CD4-positive, alpha-beta T cell treated with Interleukin-12 subunit alpha and Interleukin-12 subunit beta, for 1 hour (primary cell): Measurements from ENCODE around the gene GPR132.

Experiments
- DNase-seq: peaks from one replicate; pipeline ENCODE4 v3.0.0-alpha.2; 2020

GPR132 gene

GRCh38 chr14:105059925-105060565 lies 5.2 kb downstream of the GPR132 start:
- no peak for DNase-seq

DNA sequence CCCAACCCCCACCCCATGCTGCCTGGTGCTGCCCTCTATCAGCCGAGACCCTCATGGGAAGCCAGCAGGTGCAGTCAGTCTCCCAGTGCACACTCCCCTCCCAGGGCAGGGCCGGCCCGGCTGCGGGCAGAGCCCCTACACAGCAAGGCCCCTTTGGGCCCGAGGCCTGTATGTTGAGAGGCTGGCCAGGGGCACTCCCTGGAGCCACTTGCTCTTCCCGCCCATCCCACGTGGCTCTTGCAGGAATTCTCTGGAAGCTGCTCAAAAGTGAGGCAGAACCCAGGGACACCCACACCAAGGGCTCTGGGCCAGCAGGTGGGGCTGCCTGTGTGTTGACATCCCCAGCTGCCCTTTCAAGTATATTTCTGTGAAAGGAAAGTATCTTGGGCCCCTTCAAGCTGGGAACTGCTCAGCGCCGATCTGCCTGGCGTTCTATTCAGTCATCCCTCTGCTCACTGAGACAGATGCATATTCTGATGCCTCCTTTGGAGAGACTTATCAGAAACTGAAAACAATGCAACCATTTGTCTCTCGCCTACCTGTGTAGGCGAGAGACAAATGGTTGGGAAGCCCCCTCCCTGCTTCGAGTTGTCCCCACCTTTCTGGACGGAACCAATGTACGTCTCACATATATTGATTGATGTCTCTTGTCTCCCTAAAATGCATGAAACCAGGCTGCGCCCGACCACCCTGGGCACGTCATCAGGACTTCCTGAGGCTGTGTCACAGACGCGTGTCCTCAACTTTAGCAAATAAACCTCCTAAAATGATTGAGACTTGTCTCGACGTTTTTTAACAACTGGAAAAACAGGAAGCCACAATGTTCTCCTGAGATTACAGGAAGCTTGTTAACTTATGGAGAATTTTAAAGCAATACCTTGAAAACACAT lies 6.0 kb downstream of the GPR132 start:
- peak; percentile 61 for DNase-seq

DNA sequence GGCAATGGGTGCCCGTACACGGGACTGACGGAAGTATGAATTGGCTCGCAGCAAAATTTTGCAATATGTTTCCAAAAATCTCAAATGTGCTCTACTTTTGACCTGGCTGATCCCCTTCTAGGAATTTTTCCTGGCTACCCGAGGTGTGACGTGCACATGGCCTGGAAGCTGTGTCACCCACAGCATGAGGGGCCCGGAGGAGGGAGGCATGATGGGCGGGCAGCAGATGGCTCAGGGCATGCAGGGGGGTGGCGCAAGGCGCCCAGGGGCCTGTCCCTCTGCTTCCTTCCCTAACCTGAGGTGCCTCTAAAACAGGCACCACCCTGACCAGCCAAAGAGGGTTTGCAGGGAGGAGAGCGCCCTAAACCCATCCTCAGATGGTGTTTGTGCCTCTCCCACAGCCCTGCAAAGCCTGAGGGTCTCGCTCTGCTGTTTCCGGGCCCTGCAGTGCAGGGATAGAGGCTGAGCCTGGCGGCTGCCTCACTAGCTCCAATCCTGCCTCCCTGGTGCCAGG lies 6.7 kb downstream of the GPR132 start:
- DNase-seq = no peak

GRCh38 chr14:105056303-105056831 lies 8.9 kb downstream of the GPR132 start:
- no peak for DNase-seq

- no peak for DNase-seq
Observed at GRCh38 chr14:105055736-105056302, 9.4 kb downstream of the GPR132 start.

DNA sequence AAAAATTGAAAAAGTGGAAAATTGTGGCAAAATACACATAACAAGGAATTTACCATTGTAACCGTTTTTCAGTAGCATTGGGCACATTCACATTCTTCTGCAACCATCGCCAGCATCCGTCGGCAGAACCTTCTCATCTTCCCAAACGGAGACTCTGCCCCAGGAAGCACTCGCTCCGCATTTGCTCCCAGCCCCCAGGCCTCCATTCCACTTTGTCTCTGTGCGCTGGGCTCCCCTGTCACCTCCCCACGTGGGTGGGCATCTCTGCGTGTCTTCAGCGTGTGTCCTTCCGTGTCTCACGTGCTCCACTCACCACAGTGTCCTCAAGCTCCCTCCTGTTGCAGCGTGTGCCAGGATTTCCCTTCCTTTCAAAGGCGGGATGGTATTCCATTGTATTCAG lies 9.9 kb downstream of the GPR132 start:
- DNase-seq = no peak

DNA sequence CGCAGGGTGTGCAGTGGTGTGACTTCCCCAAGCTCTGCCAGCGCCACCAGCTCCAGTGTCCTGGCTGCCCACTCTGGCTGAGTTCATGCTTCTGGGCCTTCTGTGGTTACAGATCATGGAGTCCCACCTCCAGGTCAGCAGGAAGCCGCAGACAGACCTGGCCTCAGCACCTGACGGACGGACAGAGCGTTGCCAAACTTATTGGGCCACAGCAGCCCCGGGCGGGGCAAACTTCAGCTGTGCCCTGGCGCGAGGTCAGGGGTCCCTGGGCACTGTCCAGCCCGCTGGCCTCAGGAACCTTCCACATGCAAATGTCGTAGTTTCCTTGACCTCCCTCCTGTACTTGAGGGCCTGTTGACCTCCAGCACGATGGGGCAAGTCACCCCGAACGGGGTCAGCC lies 11.2 kb downstream of the GPR132 start:
- DNase-seq = no peak

DNA sequence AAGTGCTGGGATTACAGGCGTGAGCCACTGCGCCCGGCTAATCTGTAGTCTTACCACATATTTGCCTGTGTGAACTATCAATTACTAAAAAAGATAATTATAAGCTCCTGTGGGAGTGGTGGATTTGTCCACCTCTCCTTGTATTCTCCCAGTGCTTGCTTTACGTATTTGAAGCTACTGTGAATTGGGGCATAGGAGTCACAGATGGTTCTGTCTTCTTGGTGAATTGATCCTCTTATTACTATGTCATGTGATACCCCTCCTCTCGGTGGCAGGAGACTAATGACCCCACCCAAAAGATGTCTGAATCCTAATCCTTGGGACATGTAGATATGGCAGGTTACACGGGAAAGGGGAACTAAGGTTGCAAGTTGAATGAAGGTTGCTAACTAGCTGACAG lies 11.8 kb downstream of the GPR132 start:
- DNase-seq = no peak

DNA sequence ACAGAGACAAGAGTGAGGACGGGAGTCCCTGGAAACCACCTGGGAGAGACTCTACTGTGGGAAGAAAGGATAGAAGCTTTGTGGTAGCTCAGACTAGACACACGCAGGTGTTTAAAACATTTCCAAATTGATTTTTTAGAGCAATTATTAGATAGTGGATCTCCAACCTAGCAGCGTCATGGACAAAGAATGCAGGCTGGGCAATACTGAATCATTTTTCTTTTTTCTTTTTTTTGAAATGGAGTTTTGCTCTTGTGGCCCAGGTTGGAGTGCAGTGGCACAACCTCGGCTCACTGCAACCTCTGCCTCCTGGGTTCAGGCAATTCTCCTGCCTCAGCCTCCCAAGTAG lies 13.1 kb downstream of the GPR132 start:
- DNase-seq = no peak

DNA sequence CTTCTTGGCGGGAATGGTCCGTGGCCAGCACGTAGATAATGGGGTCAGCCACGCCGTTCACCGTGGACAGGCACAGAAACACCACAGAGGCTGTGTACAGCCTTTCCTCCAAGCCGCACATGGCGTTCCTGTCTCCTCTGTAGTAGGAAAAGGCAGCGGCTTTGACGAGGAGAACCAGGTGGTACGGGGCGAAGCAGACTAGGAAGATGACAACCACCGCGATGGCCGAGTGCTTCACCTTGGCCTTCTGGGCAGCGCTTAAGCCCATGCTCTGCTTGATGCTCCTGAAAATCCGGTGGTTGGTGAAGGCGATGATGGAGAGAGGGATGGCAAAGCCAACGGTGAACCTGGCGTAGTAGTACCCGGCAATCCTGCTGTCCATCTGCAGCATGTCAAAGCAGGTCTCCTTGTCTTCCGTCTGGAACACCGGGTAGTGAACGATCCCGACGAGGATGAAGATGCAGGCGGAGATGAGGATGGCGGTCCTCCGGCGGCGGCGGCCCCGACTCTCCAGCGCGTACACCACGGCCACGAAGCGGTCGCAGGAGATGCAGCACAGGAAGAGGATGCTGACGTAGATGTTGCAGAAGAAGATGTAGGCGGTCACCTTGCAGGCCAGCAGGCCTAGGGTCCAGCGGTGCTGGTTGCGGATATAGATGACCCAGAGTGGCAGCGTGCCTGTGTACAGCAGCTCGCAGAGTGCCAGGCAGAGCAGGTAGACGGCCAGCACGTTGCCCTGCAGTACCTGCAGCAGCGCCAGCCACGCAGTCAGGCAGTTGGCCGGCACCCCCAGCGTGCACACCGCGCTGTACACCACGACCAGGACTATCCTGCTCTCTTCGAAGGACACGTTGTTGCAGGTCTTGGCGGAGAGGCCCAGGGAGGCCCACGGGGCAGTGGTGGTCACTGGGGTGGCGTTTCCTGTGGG lies 13.8 kb downstream of the GPR132 start:
- DNase-seq = no peak

- DNase-seq = no peak
Observed at GRCh38 chr14:105050551-105050897, 14.7 kb downstream of the GPR132 start.

GRCh38 chr14:105049753-105050550 lies 15.3 kb downstream of the GPR132 start:
- no peak for DNase-seq

DNA sequence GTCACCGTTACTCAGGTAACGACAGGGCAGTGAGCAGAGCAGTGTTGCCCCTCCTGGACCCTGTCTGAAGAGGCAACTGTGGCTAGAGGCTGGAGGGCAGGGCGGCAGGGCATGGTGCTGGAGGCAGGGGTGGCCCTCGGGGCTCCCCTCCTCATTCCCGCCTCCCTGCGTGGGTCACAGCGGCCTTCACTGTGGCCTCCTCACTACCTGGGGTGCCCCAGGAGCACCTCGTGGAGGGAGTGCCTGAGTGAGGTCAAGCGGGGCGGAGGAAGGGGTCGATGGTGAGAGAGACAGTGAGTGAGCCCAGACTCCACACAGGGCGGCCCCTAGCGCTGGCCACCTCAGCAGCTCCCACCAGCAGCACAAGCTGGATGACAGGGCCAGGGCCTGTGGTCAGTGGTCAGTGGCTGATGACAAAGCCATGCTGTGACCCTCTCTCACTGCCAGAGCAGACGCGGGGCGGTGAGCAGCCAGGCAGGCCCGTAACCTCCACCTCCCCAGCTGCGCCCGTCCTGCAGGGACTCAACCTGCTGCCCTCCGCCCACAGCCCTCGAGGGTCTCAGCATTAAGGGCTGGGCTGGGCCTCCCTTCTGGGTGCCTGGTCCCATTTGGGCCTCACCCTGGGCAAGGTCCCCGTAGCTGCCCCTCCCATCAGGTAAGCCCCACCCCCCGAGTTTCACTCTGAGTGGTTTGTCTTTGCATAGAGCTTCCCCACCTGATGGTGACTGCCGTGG lies 17.8 kb downstream of the GPR132 start:
- no peak for DNase-seq

- no peak for DNase-seq
Observed at GRCh38 chr14:105046891-105047282, 18.3 kb downstream of the GPR132 start.

- DNase-seq = peak; percentile 92
Observed at GRCh38 chr14:105045710-105046326, 19.4 kb downstream of the GPR132 start.

DNA sequence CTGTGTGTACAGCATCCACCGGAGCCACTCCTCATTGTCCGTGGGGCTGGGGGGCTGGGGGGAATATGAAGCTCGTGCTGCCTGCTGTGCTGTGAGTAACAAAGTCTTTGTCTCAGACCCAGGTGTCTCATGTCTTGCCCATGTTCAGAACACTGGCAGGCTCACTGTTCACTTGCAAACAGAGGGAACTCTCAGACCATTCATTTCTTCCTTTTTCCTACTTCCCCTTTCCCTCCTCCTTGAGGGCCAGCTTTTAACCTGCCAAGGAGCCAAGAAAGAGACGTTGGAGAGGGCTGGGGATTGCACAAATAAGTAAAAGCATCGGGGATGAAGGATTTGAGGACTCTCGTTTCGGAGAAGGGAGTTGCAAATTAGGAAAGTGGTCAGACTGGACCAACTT lies 21.6 kb downstream of the GPR132 start:
- DNase-seq = no peak

DNA sequence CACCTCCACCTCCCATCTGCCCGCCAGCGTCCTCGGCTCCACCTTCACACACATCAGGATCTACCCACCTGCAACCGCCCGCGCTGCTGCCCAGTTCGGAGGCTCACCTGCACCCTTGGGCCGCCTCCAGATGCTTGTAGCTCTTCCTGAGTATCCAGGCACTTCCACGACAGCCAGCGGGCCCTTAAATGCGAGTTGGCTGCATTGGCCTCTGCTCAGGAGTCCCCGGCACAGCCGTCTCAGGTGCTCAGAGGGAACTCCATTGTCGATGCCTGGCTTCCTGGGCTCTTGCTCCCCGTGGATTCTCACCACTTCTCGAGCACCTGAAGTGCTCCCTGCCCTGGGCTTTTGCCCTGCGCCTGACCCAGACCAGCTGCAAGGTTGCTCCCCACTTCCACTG lies 22.4 kb downstream of the GPR132 start:
- no peak for DNase-seq

DNA sequence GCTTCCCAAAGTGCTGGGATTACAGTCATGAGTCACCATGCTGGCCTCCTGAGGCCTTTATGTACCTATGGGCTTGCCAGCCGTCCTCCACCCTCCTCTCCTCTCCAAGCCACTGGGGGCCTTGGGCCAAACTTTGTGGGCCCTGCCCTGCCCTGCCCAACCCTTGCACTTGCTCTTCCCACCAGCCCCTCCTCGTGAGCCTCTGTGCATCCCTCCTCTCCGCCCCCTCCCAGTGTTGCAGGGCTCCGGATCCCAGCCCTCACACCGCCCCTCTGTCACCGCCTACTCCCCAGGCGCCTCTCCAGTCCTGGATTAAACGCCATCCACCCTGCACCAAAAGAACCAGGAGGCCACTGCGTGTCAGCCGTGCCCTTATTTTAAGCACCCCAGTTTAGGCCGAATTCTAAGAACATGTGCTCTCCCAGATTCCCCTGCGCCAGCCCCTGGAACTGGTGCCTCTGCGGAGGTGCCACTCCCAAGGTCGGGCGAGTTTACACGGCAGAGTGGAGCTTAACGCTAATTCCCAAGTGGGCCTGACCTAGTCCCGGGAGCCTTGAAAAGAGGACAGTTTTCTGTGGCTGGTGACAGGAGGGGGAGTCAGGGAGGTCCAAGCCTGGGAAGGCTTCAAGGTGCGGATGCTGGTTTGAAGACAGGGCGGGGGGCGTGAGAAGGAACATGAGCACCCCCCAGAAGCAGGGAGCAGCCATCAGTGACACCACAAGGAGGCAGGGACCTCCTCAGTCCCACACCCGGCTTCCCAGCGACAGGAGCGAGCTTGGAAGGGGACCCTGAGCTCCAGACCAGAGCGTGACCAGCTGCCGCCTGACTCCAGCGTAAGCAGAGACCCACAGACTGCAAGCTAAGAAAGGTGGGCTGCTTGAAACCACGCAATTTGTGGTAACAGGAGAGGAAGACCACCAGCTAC lies 23.1 kb downstream of the GPR132 start:
- DNase-seq = no peak

DNA sequence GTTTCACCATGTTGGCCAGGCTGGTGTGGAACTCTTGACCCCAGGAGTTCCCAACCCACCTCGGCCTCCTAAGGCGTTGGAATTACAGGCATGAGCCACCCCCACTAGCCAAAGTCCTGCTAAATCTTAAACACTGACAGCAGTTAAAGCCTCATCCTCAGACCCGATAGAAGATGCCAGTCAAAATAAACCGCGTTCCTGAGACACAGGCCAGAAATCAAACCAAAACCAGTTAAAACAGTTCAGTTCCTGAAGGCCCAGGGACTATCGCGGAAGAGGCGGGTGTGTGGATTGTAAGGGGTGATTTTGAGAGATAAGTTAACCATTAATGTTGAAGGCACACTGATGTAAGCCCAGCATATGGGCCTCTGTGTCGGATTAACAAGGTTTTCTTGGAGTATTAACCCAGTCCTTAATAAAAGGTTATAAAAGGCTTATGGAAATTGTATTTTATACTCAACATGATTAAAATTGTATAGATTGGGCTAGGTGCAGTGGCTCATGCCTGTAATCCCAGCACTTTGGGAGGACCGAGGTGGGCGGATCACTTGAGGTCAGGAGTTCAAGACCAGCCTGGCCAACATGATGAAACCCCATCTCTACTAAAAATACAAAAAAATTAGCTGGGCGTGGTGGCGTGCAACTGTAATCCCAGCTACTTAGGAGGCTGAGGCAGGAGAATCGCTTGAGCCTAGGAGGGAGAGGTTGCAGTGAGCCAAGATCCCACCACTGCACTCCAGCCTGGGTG lies 25.6 kb downstream of the GPR132 start:
- DNase-seq = no peak
